ENCODE results near the gene ABCC1.

DNA sequence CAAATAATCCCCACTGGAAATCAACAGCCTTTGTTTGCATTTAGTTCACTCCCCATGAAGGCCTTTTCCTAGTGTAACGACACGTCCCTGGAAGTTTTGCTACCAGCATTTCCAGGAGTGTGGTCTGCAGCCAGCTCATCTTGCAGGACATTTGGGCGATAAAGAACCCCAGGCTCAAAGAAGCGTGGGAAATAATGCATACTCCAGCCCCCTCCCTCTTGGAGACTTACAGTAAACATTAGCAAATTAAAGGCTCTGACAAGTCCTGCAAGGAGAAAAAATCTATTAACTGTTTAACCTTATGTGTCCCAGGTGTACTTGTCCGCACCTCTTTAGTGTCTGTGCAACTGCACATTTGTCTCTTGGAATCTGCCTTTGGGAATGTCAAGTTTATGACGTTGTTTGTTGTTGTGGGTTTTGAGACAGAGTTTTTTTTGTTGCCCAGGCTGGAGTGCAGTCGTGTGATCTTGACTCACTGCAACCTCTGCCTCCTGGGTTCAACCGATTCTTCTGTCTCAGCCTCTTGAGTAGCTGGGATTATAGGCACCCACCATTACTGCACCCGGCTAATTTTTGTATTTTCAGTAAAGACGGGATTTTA is 131.1 kb downstream of the ABCC1 start:
- TF ChIP-seq, protein P1, sequence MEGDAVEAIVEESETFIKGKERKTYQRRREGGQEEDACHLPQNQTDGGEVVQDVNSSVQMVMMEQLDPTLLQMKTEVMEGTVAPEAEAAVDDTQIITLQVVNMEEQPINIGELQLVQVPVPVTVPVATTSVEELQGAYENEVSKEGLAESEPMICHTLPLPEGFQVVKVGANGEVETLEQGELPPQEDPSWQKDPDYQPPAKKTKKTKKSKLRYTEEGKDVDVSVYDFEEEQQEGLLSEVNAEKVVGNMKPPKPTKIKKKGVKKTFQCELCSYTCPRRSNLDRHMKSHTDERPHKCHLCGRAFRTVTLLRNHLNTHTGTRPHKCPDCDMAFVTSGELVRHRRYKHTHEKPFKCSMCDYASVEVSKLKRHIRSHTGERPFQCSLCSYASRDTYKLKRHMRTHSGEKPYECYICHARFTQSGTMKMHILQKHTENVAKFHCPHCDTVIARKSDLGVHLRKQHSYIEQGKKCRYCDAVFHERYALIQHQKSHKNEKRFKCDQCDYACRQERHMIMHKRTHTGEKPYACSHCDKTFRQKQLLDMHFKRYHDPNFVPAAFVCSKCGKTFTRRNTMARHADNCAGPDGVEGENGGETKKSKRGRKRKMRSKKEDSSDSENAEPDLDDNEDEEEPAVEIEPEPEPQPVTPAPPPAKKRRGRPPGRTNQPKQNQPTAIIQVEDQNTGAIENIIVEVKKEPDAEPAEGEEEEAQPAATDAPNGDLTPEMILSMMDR (conservative IDR thresholded peaks at IDR 0.05): no peak
- TF ChIP-seq ZFX (IDR thresholded peaks at IDR 0.05): no peak
